Liver (tissue), 3 donors: ENCODE measurements around the gene SRC.

Source experiments
- EGR1 ChIP-seq, 2 donors: IDR thresholded peaks; 2 replicates each; pipeline ENCODE4 v1.6.1; 2016 to 2018; ENCODE audit warnings: antibody characterized with exemption in 2 of 2, low read depth in 2 of 2
- GABPA ChIP-seq, 2 donors: IDR thresholded peaks in 1 of 2; conservative IDR thresholded peaks in 1 of 2; 2 replicates each; pipeline ENCODE4 v1.6.1; 2016; ENCODE audit warnings: antibody characterized with exemption in 2 of 2, mild to moderate bottlenecking in 1 of 2, moderate library complexity in 1 of 2
- HNF4G ChIP-seq: IDR thresholded peaks from 2 replicates; pipeline ENCODE4 v1.6.1; 2016; ENCODE audit warnings: antibody characterized with exemption
- JUND ChIP-seq, 2 donors: IDR thresholded peaks; 2 replicates each; pipeline ENCODE4 v1.6.1; 2016; ENCODE audit warnings: antibody characterized with exemption in 2 of 2
- RAD21 ChIP-seq, 2 donors: IDR thresholded peaks; 2 replicates each; pipeline ENCODE4 v1.6.1; 2016; ENCODE audit warnings: antibody characterized with exemption in 2 of 2, mild to moderate bottlenecking in 2 of 2
- RXRA ChIP-seq, 2 donors: IDR thresholded peaks; 2 replicates each; pipeline ENCODE4 v1.6.1; 2017 to 2018; ENCODE audit warnings: antibody characterized with exemption in 2 of 2, mild to moderate bottlenecking in 1 of 2
- SP1 ChIP-seq: IDR thresholded peaks from 2 replicates; pipeline ENCODE4 v1.6.1; 2018; ENCODE audit warnings: antibody characterized with exemption, mild to moderate bottlenecking
- TAF1 ChIP-seq: conservative IDR thresholded peaks from 2 replicates; pipeline ENCODE4 v1.6.1; 2016; ENCODE audit warnings: antibody characterized with exemption, mild to moderate bottlenecking
- YY1 ChIP-seq: IDR thresholded peaks from 2 replicates; pipeline ENCODE4 v1.6.1; 2016; ENCODE audit warnings: antibody characterized with exemption, mild to moderate bottlenecking
- TF ChIP-seq, protein P1 (sequence below): fragments of 150-350 bp; IDR thresholded peaks from 2 replicates; pipeline ENCODE4 v1.5.1; 2017; ENCODE audit warnings: improper control_type of control experiment, low read depth, low read length; ENCODE audit not compliant: missing input control
- TF ChIP-seq, protein P2 (sequence below): IDR thresholded peaks from 2 replicates; pipeline ENCODE4 v1.6.1; 2016; ENCODE audit warnings: antibody characterized with exemption, mild to moderate bottlenecking
- TF ChIP-seq, protein P3 (sequence below): IDR thresholded peaks from 2 replicates; pipeline ENCODE4 v1.6.1; 2016; ENCODE audit warnings: antibody characterized with exemption
- TF ChIP-seq, protein P4 (sequence below): IDR thresholded peaks from 2 replicates; pipeline ENCODE4 v1.6.1; 2016; ENCODE audit warnings: antibody characterized with exemption
- TF ChIP-seq, protein P5 (sequence below): IDR thresholded peaks from 2 replicates; pipeline ENCODE4 v1.6.1; 2016; ENCODE audit warnings: antibody characterized with exemption
- donor health status: healthy.
- donor health status: healthy.

DNA sequence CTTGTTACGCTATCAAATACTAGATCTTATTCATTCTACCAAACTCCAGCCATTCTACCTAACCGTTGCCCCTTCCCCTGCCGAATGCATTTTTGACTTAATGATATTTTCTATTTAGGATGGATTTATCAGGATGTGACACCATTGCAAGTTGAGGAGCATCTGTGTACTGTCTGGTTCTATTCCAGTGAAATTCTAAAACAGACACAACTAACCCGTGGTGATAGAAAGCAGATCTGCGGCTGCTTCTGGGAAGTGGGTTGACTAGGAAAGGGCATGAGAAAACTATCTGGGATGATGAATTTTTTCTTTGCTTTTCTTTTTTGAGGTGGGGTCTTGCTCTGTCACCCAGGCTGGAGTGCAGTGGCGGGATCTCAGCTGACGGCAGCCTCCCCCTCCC, 20.7 kb upstream of the SRC start:
- TF ChIP-seq, protein P1, sequence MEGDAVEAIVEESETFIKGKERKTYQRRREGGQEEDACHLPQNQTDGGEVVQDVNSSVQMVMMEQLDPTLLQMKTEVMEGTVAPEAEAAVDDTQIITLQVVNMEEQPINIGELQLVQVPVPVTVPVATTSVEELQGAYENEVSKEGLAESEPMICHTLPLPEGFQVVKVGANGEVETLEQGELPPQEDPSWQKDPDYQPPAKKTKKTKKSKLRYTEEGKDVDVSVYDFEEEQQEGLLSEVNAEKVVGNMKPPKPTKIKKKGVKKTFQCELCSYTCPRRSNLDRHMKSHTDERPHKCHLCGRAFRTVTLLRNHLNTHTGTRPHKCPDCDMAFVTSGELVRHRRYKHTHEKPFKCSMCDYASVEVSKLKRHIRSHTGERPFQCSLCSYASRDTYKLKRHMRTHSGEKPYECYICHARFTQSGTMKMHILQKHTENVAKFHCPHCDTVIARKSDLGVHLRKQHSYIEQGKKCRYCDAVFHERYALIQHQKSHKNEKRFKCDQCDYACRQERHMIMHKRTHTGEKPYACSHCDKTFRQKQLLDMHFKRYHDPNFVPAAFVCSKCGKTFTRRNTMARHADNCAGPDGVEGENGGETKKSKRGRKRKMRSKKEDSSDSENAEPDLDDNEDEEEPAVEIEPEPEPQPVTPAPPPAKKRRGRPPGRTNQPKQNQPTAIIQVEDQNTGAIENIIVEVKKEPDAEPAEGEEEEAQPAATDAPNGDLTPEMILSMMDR, result no peak
- TF ChIP-seq EGR1 (IDR thresholded peaks at IDR 0.05; ENCODE audit: low read depth in 2 of 2) (no peak), TAF1 (no peak), GABPA (IDR thresholded peaks at IDR 0.05 in 1 of 2, conservative IDR thresholded peaks at IDR 0.05 in 1 of 2) (no peak), JUND (IDR thresholded peaks at IDR 0.05) (no peak), HNF4G (no peak), RAD21 (IDR thresholded peaks at IDR 0.05) (no peak), RXRA (IDR thresholded peaks at IDR 0.05) (no peak), YY1 (no peak), SP1 (no peak)
- TF ChIP-seq, protein P2, sequence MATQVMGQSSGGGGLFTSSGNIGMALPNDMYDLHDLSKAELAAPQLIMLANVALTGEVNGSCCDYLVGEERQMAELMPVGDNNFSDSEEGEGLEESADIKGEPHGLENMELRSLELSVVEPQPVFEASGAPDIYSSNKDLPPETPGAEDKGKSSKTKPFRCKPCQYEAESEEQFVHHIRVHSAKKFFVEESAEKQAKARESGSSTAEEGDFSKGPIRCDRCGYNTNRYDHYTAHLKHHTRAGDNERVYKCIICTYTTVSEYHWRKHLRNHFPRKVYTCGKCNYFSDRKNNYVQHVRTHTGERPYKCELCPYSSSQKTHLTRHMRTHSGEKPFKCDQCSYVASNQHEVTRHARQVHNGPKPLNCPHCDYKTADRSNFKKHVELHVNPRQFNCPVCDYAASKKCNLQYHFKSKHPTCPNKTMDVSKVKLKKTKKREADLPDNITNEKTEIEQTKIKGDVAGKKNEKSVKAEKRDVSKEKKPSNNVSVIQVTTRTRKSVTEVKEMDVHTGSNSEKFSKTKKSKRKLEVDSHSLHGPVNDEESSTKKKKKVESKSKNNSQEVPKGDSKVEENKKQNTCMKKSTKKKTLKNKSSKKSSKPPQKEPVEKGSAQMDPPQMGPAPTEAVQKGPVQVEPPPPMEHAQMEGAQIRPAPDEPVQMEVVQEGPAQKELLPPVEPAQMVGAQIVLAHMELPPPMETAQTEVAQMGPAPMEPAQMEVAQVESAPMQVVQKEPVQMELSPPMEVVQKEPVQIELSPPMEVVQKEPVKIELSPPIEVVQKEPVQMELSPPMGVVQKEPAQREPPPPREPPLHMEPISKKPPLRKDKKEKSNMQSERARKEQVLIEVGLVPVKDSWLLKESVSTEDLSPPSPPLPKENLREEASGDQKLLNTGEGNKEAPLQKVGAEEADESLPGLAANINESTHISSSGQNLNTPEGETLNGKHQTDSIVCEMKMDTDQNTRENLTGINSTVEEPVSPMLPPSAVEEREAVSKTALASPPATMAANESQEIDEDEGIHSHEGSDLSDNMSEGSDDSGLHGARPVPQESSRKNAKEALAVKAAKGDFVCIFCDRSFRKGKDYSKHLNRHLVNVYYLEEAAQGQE, result no peak
- TF ChIP-seq, protein P3, sequence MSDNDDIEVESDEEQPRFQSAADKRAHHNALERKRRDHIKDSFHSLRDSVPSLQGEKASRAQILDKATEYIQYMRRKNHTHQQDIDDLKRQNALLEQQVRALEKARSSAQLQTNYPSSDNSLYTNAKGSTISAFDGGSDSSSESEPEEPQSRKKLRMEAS, result no peak
- TF ChIP-seq, protein P4, sequence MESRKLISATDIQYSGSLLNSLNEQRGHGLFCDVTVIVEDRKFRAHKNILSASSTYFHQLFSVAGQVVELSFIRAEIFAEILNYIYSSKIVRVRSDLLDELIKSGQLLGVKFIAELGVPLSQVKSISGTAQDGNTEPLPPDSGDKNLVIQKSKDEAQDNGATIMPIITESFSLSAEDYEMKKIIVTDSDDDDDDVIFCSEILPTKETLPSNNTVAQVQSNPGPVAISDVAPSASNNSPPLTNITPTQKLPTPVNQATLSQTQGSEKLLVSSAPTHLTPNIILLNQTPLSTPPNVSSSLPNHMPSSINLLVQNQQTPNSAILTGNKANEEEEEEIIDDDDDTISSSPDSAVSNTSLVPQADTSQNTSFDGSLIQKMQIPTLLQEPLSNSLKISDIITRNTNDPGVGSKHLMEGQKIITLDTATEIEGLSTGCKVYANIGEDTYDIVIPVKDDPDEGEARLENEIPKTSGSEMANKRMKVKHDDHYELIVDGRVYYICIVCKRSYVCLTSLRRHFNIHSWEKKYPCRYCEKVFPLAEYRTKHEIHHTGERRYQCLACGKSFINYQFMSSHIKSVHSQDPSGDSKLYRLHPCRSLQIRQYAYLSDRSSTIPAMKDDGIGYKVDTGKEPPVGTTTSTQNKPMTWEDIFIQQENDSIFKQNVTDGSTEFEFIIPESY, result no peak
- TF ChIP-seq, protein P5, sequence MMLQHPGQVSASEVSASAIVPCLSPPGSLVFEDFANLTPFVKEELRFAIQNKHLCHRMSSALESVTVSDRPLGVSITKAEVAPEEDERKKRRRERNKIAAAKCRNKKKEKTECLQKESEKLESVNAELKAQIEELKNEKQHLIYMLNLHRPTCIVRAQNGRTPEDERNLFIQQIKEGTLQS, result no peak
